Midbrain (tissue), 1 donor: ENCODE data around the gene GNG2.

ENCODE experiments used
- DNase-seq: peaks from one replicate; lab custom pipeline; 2025; lab: John Stamatoyannopoulos, UW

Gene GNG2

DNA sequence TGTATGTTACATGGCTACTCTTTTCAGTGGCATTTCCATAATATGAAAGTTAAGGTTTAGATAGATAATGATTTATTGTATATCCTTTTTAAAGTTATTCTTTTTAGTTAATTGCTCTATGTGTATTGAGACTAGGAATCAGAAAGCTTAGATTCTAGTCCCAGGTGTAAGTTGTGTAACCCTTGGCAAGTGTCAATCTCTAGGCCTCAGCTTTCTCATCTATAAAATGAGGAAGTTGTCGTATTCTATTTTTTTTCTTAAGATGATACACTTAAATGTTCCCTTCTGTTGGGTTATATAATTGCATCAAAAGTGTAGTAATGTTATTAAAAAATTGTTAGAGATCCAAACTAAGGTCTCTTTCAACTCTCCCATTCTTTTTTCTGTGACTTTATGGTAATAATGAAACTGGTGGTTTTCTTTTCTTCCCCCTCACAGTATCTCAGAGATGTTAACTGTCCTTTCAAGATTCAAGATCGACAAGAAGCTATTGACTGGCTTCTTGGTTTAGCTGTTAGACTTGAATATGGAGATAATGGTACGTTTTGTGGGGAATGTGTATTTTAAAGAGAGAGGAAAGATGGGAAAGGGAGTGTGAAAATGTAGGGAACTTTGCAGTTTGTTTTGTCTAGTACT lies 133.0 kb downstream of the GNG2 start:
- DNase-seq, result no peak

DNA sequence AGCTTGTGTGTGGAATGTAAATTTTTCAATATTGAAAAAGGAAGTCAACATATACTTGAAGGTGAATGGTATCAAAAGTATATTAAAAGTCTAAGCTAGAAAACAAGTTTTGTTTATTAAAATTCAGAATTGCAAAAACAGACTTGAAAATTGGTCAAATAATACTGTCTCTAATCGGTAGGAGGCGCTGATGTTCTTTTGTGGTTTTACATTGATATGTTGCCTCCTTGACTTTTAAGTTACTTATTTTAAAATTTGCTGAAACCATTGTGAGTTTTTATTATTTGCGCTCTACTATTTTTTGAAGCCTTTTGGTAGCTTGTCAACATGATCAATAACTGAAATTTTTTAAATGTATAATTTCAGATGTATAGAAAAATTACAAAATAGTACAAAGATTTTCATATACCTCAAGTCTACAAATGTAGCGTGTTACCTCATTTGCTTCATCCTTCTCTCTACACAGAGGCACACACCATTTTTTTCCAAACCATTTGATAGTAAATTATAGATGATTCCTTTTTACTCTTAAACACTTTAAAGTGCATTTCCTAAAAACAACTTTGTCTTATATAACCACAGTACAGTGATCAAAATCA lies 135.8 kb downstream of the GNG2 start:
- DNase-seq, result peak; percentile 44

DNA sequence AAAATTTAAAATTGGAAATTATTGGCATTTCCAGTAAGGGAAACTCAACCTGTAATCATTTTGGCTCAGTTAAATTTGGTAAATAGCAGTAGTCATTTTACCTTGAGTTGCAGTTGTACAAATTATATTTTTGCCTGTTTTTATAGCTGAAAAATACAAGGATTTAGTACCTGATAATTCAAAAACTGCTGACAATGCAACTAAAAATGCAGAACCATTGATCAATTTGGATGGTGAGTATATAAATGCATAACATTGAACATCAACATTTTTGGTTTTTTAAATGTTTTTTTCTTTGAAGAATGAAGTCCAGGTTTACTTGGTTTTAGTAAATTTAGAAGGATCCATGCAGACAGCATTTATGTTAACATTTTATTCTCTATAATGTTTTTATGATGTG lies 137.9 kb downstream of the GNG2 start:
- DNase-seq, result no peak

DNA sequence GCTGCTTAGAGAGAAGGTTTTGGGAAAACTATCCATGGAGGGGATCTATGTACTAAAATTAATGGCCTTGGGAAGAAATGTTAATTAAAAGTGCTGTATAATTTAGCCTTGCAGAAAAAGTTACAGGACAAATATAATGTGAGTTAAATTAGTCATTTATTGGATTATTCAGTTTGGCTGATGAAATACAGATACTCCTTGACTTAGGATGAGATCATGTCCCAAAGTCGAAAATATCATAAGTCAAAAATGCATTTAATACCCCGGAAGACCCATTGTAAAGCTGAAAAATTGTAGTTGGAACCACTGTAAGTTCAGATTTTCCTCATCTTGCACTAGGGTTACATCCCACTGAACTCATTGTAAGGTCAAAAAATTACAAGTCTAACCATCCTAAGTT lies 138.7 kb downstream of the GNG2 start:
- no peak for DNase-seq

DNA sequence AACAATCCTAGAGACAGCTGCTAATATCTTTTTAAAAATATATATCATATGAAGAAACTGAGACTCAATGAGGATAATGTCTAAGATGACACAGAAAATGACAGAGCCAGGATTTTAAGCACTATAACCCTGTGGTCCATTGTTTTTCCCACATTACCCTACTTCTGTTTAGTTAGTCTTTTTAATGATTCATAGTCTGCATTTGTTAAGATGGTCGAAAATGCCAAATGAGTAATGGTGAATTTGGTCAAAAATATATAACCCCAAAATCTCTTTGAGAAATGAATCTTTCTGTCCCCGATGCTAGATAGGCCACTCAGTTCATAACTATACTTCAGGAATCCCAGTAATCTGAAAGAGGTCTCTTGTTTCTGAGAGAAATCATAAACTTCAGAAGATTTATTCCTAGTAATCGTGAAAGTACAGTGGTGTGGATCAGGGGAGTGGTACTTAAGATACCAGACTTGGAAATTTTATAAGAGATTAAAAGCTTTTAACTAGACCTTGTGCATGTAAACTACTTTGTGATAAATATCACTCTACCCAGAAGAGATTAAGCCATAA lies 139.7 kb downstream of the GNG2 start:
- no peak for DNase-seq

DNA sequence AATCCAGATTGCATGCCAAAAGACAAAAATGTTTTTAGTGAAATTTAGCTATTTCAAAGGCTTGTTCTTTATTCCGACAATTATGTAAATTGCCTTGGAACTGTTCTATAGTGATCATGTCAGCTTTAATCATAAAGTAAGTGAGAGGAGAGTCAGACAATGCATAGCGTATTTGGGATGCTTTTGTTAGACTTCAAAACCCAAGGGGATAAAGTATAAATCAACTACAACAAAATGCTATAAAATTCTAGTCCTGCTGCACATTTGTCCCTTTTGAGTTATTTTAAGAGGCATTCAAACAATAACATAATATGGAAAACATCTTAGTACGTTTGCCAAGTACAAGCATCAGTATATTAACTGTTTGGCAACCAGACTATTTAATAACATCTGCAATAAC lies 140.3 kb downstream of the GNG2 start:
- no peak for DNase-seq

DNA sequence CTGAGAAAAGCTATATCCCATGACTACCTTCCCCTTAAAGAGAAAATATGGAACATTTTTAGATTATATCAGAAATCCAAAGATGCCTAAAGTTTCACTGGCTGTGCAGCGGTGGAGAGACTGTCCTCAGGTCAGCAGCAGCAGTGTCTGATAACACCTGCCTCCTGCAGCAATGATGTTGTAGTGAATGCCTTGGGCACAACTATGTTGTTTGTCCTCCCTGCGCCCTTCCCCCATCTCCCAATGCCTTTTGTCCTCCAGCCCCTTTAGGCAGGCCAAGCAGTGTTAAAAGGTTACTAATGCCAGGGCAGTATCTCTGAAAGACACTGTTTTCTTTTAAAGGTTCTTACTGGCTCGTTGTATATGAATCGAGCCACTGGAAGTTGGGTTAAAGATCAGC lies 142.1 kb downstream of the GNG2 start:
- DNase-seq, result no peak

DNA sequence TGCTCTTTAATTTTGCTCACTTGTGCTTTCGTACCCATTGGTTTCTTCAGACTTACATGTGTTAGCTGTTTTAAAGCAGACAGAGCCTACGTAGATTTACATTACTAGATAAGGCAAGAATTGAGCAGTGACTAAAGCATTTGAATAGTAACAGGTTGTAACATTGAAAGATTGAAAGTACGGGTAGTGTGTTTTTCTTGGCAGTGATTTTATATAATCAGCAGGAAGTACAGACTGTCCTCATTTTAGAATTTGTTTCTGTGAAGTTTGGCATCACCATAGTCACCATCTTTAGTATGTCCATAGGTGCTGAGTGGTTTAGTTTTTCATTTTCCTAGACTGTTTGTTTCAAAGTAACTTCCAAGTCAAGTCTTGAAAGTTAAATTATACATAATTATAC lies 142.9 kb downstream of the GNG2 start:
- no peak for DNase-seq

DNA sequence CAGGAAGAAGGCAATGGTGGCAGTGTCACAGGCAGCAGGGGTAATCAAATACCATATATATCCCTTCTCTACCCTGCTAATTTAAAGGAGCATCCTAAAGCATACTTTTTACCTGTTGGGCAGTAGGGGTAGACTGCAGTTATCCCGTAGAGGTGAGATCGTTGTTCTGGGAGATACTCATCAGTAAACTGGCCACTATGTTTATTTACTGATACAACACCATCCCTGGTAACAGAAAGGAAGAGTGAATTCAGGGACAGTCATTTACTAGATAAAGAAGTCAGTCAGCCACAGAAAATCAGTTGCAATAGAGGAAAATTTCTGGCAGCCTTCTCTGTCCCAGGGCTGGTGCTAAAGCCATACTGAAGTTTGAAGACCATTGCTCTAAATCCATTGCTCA lies 145.2 kb downstream of the GNG2 start:
- no peak for DNase-seq

DNA sequence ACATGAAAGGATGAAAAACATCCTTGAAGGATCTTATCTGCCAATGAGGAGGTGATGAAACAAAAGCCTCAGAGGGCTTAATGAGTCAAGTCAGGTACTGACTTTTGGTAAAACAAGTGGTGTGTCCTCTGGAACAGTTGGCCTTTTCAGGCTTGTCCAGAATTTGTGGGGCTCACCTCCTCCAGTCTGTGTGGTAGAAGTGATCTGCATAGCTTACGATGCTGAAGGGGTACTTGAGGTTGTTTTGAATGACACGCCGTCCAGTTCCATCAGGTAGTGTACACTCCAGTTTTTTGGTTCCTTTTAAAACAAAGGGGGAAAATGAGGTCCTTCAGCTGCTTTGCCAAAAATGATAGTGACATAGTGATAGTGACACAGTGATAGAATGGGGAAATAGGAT lies 145.9 kb downstream of the GNG2 start:
- no peak for DNase-seq

DNA sequence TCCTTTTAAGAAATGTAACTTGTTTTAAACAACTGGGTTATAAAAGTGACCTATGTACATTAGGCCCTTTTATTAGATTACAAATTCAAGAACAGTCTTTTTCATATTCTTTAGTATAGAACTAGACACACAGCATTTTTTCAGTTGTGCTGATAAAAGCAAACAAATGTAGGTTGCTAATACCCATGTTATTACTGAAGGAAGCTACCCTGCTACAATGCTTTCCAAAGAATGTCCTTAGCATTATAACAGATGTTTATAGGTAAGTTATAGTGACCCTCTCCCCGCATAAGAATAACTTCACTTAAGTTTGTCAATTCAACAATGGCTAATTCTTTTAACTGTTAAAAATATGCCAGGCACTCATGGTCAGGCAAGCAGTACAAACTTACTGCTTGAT lies 146.8 kb downstream of the GNG2 start:
- no peak for DNase-seq

DNA sequence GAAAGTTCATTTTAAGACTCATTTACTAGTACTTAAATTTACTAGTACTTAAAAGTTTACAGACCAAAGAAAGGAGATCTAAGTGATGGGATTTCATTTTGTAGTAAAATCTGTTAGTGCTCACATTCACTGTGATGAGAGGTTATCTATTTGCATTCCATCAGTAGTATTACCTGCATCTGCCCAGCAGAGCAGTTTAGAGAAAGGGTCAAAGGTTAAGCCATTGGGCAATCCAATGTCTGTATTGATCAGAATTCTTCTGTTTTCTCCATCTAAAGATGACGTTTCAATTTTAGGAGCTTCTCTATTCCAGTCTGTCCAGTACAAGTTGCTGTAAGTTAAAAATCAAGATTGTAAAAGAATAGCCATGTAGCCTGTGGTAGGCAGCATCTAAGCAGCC lies 147.2 kb downstream of the GNG2 start:
- DNase-seq, result no peak

DNA sequence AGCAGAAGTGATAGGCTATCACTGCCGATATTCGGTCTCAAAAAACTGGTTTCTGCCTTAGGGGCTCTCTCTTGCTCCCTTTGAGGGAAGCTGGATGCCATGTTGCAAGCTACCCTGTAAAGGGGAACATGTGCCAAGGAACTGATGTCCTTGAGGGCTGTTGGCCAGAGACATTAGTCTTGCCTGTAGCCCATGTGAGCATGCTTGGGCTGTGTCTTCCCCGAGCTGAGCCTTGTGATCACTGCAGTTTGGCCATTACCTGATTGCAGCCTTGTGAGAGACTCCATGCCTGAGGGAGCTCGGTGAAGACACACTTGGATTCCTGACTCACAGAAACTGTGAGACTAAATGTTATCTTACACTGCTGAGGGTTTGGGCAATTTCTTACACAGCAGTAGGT lies 147.7 kb downstream of the GNG2 start:
- no peak for DNase-seq

DNA sequence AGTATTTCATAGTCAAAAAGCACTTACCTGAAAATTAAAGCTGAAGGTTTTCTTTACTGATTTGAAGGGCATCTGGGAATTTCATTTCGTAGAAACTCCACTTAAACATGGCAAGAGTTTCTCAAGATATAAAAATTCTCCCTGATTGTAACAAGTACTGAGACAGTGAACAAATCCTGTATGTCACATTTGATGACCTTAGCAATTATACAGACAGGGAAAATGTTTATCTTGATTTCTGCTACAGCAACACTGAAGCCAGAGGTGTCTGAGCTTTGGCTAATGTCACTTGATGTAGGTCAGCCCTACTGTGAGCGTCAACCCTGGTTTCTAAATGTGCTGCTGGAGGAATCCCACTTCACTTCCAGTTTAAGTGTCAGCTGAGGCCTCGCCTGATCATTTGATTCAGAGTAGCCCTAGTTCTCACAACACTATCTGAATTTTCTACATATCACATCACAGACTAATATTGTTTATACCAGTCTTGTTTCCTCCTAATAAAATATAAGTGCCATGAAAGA lies 149.8 kb downstream of the GNG2 start:
- DNase-seq, result no peak

DNA sequence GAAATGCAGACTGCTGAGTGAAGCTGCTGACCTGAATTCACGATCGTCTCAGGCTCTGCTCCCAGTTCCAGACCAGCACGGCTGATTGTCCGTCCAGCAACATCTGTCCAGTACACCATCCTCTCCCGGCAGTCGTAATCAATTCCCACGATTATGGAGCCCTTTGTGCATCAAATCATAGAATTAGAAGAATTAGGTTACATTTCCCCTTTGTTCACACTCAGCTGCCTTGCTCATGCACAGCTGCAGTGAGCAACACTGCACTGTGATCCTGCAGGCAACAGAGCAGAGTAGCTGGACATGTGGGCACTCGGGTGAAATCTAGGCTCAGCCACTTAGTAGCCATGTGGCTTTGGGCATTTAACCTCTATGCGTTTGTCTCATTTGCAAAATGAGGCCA lies 151.1 kb downstream of the GNG2 start:
- peak; percentile 28 for DNase-seq

DNA sequence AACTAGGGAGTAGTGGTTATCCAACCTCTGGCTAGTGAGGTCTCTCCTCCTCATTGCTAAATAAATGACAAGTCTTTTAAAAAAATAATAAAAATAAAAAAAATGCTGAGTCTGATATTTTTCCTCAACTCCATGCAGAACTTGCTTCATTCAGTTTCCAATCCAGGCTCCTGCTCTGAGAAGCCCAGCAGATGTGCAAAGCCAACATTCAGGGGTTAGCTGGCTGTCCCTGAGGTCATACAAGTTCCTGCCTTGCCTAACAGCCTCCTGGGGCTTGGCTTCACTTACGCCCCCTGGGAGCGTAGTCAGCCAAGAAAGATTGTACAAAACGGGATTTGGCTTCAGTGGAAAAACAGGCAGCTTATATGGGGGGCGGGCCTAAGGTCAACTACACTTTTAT lies 152.2 kb downstream of the GNG2 start:
- no peak for DNase-seq

DNA sequence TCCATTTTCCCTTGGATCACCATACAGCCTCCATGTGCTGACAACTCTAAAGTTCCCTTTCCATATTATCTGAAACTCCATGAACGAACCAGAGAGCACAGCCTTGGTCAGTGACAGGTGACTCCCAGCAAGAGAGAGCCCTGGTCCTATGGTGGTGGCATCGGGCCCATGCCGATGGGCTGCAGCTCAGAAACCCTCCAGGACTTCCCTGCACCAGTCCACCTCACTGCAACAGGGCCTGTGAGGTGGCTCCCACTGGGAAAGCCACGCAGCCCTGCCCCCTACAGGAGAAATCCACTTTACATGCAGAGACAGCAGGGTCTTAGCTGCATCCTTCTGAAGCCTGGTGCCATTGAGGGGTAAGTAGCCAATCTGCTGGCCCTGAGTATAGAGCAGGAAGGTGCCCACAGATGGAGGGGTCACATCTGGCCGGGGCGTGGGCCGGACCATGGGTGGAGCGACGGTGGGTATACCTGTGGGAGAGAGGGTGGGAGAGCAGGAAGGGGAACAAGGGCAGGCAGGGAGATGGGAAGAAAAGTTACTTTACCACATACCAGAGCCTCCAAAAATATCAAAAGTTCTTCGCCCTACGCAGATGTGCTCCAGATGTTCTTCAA lies 153.7 kb downstream of the GNG2 start:
- DNase-seq, result no peak

DNA sequence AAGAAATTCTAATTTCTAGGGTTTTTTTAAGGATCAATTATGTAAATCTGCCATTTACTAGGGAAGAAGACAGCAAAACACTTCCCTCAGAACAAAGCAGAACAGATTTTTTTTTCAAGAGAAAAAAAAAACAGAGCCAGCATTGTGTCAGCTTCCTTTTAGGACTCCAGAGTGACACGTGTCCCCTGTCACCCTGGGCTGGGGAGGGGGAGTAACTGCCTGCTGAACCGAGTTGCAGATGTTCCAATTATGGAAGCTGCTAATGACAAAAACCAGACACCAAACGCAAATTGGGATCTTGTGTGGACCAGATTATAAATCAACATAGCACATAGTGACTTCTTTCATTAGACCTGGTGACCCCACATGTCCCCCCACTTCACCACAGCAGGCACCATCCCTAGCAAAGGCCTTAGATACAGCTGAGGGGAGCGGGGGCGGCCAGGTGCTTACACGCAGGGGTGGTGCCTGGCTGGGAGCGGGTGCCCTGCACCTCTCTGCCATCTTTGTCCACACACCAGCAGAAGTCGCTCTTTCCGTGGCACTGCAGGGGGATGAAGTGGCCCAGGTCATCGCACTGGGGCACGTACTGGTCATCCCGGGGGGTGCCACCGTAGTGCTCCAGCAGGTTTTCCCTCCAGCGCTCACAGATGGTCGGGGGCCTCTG lies 154.3 kb downstream of the GNG2 start:
- peak; percentile 79 for DNase-seq

DNA sequence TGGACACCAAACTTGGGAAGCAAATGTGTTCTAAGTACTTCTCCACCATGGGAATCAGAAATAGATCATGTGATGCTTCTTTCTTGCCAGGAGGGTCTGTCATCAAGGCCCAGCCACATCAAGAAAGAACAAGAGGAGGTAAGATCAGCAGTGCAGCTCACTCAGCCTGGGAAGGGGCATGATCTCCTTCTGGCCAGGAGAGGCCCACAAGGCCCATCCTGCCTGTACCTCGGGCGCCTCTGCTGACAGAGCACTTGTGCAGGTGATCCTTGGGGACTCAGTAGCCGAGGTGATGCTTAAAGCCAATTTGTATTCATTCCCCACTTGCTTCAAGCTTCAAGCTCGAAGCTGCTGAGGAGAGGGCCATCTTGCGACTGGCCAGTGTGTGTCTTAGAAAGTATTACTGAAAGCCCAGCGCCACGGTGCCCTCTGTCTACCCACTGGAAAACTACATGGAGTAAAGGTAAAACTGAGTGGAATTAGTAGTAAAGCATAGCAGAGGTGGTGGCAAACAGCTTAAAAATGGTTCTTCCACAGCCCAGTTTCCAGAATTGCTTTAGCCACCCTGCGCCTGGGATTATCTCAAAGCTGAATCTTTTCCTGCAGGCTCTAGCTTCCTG lies 155.1 kb downstream of the GNG2 start:
- DNase-seq, result peak; percentile 76

DNA sequence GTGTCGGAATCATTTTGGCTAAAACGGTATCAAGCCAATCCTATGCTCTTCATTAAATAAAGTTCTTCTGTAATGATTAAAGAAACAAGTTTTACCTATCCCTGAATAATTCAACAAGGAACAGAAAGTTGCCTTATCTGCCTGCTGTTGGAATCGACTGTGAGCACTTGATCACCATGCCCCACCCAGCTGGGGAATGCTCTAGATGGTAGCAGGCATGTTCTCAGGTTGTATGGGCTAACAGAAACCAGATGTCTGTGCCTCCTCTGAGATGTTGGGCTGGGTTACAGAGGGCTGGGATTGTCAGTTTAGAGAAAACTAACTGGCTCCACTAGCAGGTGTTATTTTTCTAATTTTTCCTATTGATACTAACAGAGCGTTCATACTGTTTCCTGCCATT lies 157.8 kb downstream of the GNG2 start:
- DNase-seq, result no peak

DNA sequence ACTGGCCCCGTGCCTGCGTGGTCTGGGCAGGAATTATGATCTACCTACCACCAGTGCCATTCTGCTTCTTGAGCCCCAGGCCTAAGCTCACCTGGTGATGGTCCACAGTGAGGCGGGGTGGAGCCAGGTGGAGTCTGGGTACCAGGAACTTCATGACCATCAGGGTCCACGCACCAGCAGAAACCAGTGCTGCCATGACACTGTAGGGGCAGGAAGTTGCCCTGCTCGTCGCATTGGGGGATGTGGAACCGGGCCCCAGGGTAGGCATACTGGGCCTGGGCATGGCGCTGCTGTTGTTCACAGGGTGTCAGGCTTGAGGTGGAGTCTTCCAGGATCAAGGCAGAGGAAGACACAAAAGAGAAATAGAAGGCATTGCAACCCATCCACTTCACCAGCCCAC lies 158.6 kb downstream of the GNG2 start:
- DNase-seq, result no peak
